CD4-positive, alpha-beta T cell (primary cell): Measurements from ENCODE around the gene B3GNT3. TPM values are rescaled to one million over a fixed set of nuclear protein-coding genes. Genes with fewer than 3 reads are reported as not detected.

Experiments used
- ATAC-seq: fragments of 200-7000 bp; cut with Tn5 transposase; one replicate; pipeline ENCODE4 v1.10.0; 2022; ENCODE audit warnings: mild to moderate bottlenecking; ENCODE audit not compliant: poor library complexity
- CTCF ChIA-PET: fragments of 350-600 bp; sonication (Branson Sonifier 250); formaldehyde crosslinking; loops from one replicate; lab custom pipeline; 2021; ENCODE audit warnings: antibody characterized with exemption, inconsistent platforms; lab: Charles Lee
- POLR2A ChIA-PET: fragments of 350-600 bp; sonication (Branson Sonifier 250); formaldehyde crosslinking; loops from one replicate; lab custom pipeline; 2021; ENCODE audit warnings: antibody characterized with exemption, inconsistent platforms; lab: Charles Lee
- DNase-seq, 14 experiments: peaks; one replicate each; pipeline ENCODE4 v3.0.0-alpha.2; 2013 to 2020; ENCODE audit warnings: mixed read lengths in 2 of 14
- H3K27ac ChIP-seq, 2 donors: one replicate each; pipeline versions ENCODE4 v1.5.1 to v1.7.0; 2013; ENCODE audit warnings: low read length in 2 of 2, low read depth in 1 of 2, mild to moderate bottlenecking in 1 of 2
- H3K27me3 ChIP-seq, 2 experiments: 1 replicate in 1 of 2; 2 replicates in 1 of 2; pipeline versions ENCODE4 v1.6.1 to v1.7.0; 2013; ENCODE audit warnings: low read length in 2 of 2, control low read depth in 1 of 2, mild to moderate bottlenecking in 1 of 2, moderate library complexity in 1 of 2; ENCODE audit not compliant: insufficient read depth in 2 of 2, control insufficient read depth in 1 of 2
- H3K36me3 ChIP-seq: one replicate; pipeline ENCODE4 v1.6.1; 2013; ENCODE audit warnings: low read length, control low read depth; ENCODE audit not compliant: insufficient read depth
- H3K4me1 ChIP-seq: one replicate; pipeline ENCODE4 v1.6.1; 2013; ENCODE audit warnings: low read length, control low read depth; ENCODE audit not compliant: insufficient read depth
- H3K4me3 ChIP-seq: one replicate; pipeline ENCODE4 v1.5.1; 2013; ENCODE audit warnings: mild to moderate bottlenecking, low read length, moderate library complexity
- H3K9me3 ChIP-seq, 2 experiments: 1 replicate in 1 of 2; 2 replicates in 1 of 2; pipeline versions ENCODE4 v1.6.1 to v1.7.0; 2013; ENCODE audit warnings: low read length in 2 of 2, mild to moderate bottlenecking in 2 of 2, control low read depth in 1 of 2, moderate library complexity in 1 of 2; ENCODE audit not compliant: control insufficient read depth in 1 of 2, insufficient read depth in 1 of 2
- H3K27ac Mint-ChIP-seq: one replicate; pipeline ENCODE4 v1.8.0; 2020; ENCODE audit warnings: mixed read lengths
- H3K27me3 Mint-ChIP-seq: one replicate; pipeline ENCODE4 v1.8.0; 2021; ENCODE audit warnings: mixed read lengths
- H3K36me3 Mint-ChIP-seq: one replicate; pipeline ENCODE4 v1.8.0; 2021; ENCODE audit warnings: low read depth, mixed read lengths
- H3K4me1 Mint-ChIP-seq: one replicate; pipeline ENCODE4 v1.8.0; 2021; ENCODE audit warnings: low read depth, mixed read lengths
- H3K4me3 Mint-ChIP-seq: one replicate; pipeline ENCODE4 v1.8.0; 2020; ENCODE audit warnings: mild to moderate bottlenecking, mixed read lengths
- H3K9me3 Mint-ChIP-seq: one replicate; pipeline ENCODE4 v1.8.0; 2020; ENCODE audit warnings: mixed read lengths
- intact Hi-C, 2 experiments: fragments of 100-400 bp; cut with DNase I in 1 of 2; cut with micrococcal nuclease in 1 of 2; formaldehyde crosslinking; loops; one replicate each; pipeline versions ENCODE4 v1.15.1 to v1.9.0; 2023 to 2025; cut with DNase I, micrococcal nuclease
- total RNA-seq, 174 experiments: library from RNA in 2 of 174; stranded (reverse) in 2 of 174; gene quantifications; one replicate each; pipeline ENCODE4 v1.2.3 and lab custom pipeline; 2021 to 2026
- TF ChIP-seq, protein P1 (sequence below): fragments of 200-600 bp; IDR thresholded peaks from one replicate; pipeline ENCODE4 v1.8.0; 2022; ENCODE audit warnings: antibody characterized with exemption, mild to moderate bottlenecking

Gene B3GNT3
- total RNA-seq, 2 experiments from 2014 or later = 0.39 to 0.52 TPM

DNA sequence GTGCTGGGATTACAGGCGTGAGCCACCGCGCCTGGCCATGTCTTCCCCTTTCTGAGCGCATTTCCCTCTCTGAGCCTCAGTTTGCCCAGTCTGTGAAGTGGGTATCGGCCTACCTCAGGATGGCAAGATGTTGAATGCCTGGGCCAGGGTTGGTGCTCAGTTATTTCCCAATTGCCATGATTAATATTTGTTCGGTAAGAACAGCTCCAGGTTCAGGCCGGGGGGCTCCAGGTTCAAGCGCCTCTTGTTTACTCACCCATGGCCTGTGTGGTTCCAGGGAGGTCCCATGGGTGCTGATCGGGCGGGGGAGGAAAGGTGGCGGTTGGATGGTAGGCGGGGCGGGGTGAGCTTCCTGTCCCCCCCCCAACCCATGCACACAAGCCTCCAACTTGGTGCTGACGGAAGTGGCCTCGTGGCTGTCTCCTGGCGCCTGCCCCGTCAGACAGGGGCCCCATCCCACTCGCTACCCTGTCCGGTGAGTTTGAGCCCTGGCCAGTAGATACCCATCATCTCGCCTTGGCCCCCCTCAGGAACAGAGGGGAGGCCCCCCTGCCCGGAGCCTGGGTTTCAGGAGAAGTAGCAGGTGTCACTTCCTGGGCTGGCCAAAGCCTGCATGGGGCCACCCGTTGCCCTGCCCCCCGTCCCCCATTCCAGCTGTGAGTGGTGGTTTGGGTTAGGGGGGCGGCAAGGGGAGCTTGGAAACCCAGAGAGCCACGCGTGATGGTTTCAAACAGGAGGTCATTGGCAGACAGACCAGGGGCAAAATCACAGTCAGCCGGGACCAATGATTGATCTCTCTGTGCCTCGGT is 43.6 kb upstream of the B3GNT3 start, which contains the start of gene FCHO1:
Gene FCHO1 (plus strand): TSS at position 375 of the 809 bp plus-strand sequence. CDS start 3,688 bp downstream, outside the sequence.
- peak; percentile 77 for ATAC-seq
- Histone ChIP-seq H3K9me3 (no peaks in the 10 kb centered on the region), H3K27ac (peak within 1 kb of the TSS; percentile 86 to 88), H3K36me3 (peaks cover 30% of the 10 kb centered on the region), H3K27me3 (no peaks in the 10 kb centered on the region), H3K4me3 (peak within 1 kb of the TSS; percentile 82), H3K4me1 (peaks cover 94% of the 10 kb centered on the region)
- H3K9me3 Mint-ChIP-seq = no peaks in the 10 kb centered on the region
- peaks cover 70% of the 10 kb centered on the region for H3K4me1 Mint-ChIP-seq
- H3K27me3 Mint-ChIP-seq = no peaks in the 10 kb centered on the region
- POLR2A ChIA-PET = interaction anchor here (0.7 to 3.3 kb wide), 10 partner anchors 9 to 249 kb away, joined by 3 to 19 read pairs (median 6); partner anchors contain the start of genes JAK3, MAP1S and RPL18A
- peaks cover 36% of the 10 kb centered on the region for H3K36me3 Mint-ChIP-seq
- H3K4me3 Mint-ChIP-seq = peak within 1 kb of the TSS; percentile 96
- CTCF ChIA-PET = interaction anchor here (1.0 to 2.1 kb wide), 4 partner anchors 26 to 181 kb away, joined by 3 to 6 read pairs (median 5); partner anchors contain the start of genes CCDC124 and RPL18A
- TF ChIP-seq, protein P1, sequence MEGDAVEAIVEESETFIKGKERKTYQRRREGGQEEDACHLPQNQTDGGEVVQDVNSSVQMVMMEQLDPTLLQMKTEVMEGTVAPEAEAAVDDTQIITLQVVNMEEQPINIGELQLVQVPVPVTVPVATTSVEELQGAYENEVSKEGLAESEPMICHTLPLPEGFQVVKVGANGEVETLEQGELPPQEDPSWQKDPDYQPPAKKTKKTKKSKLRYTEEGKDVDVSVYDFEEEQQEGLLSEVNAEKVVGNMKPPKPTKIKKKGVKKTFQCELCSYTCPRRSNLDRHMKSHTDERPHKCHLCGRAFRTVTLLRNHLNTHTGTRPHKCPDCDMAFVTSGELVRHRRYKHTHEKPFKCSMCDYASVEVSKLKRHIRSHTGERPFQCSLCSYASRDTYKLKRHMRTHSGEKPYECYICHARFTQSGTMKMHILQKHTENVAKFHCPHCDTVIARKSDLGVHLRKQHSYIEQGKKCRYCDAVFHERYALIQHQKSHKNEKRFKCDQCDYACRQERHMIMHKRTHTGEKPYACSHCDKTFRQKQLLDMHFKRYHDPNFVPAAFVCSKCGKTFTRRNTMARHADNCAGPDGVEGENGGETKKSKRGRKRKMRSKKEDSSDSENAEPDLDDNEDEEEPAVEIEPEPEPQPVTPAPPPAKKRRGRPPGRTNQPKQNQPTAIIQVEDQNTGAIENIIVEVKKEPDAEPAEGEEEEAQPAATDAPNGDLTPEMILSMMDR = no peak
- intact Hi-C loops = loop anchor here in 1 of 2 experiments (2.0 kb wide), 1 partner anchor 33 kb away; no protein-coding TSS in a partner anchor
- DNase-seq = peak; percentile 72 to 94 (median 85)
- peak within 1 kb of the TSS; percentile 91 for H3K27ac Mint-ChIP-seq

DNA sequence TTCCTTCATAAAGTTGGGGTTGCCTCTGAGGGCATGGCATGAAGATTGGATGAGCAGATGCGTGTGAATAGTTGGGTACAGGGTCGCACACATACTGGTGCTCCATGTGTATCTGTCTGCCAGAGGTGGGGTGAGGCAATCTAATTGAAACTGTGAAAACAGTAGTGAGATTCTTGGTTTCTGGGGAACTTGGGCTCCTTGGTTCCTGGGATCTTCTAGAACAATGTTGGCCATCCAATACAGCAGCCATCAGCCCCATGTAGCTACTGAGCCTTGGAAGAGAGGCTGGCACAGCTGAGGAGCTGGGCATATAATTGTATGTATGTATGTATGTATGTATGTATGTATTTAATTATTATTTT is 43.0 kb upstream of the B3GNT3 start:
- Mint-ChIP-seq H3K36me3 (peaks cover 41% of the 10 kb centered on the region), H3K9me3 (no peaks in the 10 kb centered on the region), H3K27ac (peak overlapping the region; percentile 91), H3K4me3 (peak overlapping the region; percentile 96), H3K27me3 (no peaks in the 10 kb centered on the region), H3K4me1 (peaks cover 66% of the 10 kb centered on the region)
- Histone ChIP-seq H3K4me1 (peaks cover 89% of the 10 kb centered on the region), H3K9me3 (no peaks in the 10 kb centered on the region), H3K27me3 (no peaks in the 10 kb centered on the region), H3K4me3 (peak overlapping the region; percentile 82), H3K27ac (peak overlapping the region; percentile 86 to 88), H3K36me3 (peaks cover 36% of the 10 kb centered on the region)
- intact Hi-C loops = loop anchor here in 1 of 2 experiments (2.0 kb wide), 1 partner anchor 33 kb away; no protein-coding TSS in a partner anchor
- ChIA-PET POLR2A (interaction anchor here (1.1 to 3.3 kb wide), 9 partner anchors 10 to 248 kb away, joined by 3 to 19 read pairs (median 7); partner anchors contain the start of genes JAK3, MAP1S and RPL18A), CTCF (interaction anchor here (1.0 to 1.9 kb wide), 3 partner anchors 101 to 181 kb away, joined by 3 to 6 read pairs (median 6); partner anchors contain the start of genes CCDC124 and RPL18A)
- DNase-seq = peak in 2 of 14 experiments; percentile 19 to 34
- TF ChIP-seq, protein P1 = no peak
- no peak for ATAC-seq

DNA sequence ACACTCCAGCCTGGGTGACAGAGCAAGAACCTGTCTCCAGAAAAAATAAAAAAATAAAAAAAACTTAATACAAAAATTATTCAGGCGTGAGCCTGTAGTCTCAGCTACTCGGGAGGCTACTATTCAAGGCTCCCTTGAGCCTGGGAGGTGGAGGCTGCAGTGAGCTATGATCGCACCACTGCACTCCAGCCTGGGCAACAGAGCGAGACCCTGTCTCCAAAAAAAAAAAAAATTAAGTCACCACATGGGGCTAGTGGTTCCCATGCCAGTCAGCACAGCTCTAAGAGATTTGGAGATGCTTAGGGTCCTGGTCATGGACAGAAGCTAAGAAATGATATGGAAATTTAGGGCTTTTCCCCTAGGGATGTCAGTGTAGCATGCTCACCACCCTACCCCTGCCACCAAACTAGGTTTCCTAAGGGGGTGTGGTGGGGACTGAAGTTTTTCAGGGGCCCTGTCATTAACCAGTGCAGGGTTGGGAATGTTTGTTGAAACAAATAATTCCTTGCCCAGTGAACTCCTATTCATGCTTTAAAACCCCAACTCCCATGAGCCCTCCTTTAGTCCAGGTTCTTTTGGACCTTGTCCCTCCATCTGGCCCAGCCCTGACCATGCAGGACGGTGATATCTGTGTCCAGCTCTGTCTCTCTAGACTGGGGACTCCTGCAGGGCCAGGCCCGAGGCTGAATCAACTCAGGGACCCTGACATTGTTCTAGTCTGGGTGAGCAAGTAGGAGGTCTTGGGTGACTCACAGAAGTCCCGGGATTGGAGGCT is 41.9 kb upstream of the B3GNT3 start:
- Mint-ChIP-seq H3K9me3 (no peaks in the 10 kb centered on the region), H3K27me3 (no peaks in the 10 kb centered on the region), H3K36me3 (peaks cover 48% of the 10 kb centered on the region), H3K4me3 (no peak overlapping the region), H3K4me1 (peaks cover 59% of the 10 kb centered on the region), H3K27ac (no peak overlapping the region)
- Histone ChIP-seq H3K27ac (no peak overlapping the region), H3K27me3 (no peaks in the 10 kb centered on the region), H3K4me3 (no peak overlapping the region), H3K36me3 (peaks cover 41% of the 10 kb centered on the region), H3K4me1 (peaks cover 82% of the 10 kb centered on the region), H3K9me3 (no peaks in the 10 kb centered on the region)
- TF ChIP-seq, protein P1 = no peak
- intact Hi-C loops = no loop called here
- ChIA-PET CTCF (interaction anchor here (0.8 to 1.9 kb wide), 5 partner anchors 10 to 180 kb away, joined by 3 to 6 read pairs (median 3); partner anchors contain the start of genes CCDC124 and RPL18A), POLR2A (interaction anchor here (0.8 to 3.3 kb wide), 6 partner anchors 10 to 229 kb away, joined by 3 to 19 read pairs (median 6); partner anchors contain the start of genes JAK3, MAP1S and RPL18A)
- ATAC-seq (no peak), DNase-seq (peak in 1 of 14 experiments; percentile 4)
